ENCODE results near the gene ZNF267.
"Not testable (repeated sequence)": the region's sequence is repeated elsewhere in the genome, so short reads cannot be mapped to it uniquely, and the experiment has no call there.

DNA sequence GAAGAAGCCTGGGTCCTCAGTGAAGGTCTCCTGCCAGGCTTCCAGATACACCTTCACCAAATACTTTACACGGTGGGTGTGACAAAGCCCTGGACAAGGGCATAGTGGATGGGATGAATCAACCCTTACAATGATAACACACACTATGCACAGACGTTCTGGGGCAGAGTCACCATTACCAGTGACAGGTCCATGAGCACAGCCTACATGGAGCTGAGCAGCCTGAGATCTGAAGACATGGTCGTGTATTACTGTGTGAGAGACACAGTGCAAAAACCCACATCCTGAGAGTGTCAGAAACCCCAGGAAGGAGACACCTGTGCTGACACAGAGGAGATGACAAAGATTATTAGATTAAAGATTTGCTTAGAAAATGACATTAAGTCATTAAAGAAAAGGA is 78.6 kb downstream of the ZNF267 start:
- TF ChIP-seq, protein P1, sequence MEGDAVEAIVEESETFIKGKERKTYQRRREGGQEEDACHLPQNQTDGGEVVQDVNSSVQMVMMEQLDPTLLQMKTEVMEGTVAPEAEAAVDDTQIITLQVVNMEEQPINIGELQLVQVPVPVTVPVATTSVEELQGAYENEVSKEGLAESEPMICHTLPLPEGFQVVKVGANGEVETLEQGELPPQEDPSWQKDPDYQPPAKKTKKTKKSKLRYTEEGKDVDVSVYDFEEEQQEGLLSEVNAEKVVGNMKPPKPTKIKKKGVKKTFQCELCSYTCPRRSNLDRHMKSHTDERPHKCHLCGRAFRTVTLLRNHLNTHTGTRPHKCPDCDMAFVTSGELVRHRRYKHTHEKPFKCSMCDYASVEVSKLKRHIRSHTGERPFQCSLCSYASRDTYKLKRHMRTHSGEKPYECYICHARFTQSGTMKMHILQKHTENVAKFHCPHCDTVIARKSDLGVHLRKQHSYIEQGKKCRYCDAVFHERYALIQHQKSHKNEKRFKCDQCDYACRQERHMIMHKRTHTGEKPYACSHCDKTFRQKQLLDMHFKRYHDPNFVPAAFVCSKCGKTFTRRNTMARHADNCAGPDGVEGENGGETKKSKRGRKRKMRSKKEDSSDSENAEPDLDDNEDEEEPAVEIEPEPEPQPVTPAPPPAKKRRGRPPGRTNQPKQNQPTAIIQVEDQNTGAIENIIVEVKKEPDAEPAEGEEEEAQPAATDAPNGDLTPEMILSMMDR (IDR thresholded peaks at IDR 0.05), result not testable (repeated sequence)
- not testable (repeated sequence) for TF ChIP-seq POLR2A (IDR thresholded peaks at IDR 0.05)

Data from lower leg skin (tissue), 3 donors.